Renal cortical epithelial cell (primary cell): ENCODE data around the gene RDH8. TPM values are rescaled to one million over a fixed set of nuclear protein-coding genes. Genes with fewer than 3 reads are reported as not detected.

Experiments
- DNase-seq: peaks from one replicate; pipeline ENCODE4 v3.0.0-alpha.2; 2011; ENCODE audit warnings: low read depth
- total RNA-seq: library from RNA; depleted of rRNA; stranded (reverse); fragments of >200 nt; gene quantifications from 2 replicates; pipeline ENCODE4 v1.2.3, GENCODE V29; 2014

The RDH8 gene
- not detected in 2 replicates for total RNA-seq

GRCh38 chr19:10013316-10013715 is at the start of gene RDH8:
Gene RDH8 (plus strand): TSS chr19:10013483. CDS start chr19:10013498, 15 bp downstream.
- DNase-seq = no peak

DNA sequence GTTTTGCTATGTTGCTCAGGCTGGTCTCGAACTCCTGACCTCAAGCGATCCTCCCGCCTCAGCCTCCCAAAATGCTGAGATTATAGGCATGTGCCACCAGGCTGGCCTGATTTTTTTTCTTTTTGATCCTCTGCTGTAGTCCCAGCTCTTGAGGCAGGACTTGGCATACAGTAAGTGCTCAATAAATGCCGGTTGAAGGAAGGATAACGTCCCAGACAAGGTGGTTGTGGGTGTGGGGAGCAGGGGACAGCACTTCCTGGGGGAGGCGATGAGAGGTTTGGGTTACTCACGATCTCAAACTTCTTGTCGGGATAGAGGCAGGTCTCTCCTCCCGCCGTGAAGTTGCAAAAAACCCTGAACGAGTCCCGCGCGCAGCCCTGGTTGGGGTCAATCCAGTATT is 47.3 kb upstream of the RDH8 start:
- no peak for DNase-seq

- no peak for DNase-seq
Measured at GRCh38 chr19:9966448-9966847, 46.8 kb upstream of the RDH8 start.

DNA sequence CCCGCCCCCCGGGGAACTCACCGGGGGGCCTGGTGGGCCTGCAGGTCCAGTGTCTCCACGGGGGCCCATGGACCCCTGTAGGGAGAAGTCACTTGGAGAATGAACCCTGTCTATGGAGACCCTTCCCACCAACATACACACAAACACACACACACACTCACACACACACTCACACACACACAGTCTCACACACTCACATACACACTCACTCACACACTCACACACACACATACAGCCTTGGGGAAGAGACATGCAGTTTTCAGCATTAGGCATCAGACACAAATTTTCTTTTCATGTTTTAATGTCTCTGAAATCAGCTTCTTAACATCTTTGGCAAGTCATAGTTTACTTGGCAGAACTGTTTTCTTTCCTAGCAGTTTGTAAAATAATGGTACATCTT is 46.0 kb upstream of the RDH8 start:
- no peak for DNase-seq

DNA sequence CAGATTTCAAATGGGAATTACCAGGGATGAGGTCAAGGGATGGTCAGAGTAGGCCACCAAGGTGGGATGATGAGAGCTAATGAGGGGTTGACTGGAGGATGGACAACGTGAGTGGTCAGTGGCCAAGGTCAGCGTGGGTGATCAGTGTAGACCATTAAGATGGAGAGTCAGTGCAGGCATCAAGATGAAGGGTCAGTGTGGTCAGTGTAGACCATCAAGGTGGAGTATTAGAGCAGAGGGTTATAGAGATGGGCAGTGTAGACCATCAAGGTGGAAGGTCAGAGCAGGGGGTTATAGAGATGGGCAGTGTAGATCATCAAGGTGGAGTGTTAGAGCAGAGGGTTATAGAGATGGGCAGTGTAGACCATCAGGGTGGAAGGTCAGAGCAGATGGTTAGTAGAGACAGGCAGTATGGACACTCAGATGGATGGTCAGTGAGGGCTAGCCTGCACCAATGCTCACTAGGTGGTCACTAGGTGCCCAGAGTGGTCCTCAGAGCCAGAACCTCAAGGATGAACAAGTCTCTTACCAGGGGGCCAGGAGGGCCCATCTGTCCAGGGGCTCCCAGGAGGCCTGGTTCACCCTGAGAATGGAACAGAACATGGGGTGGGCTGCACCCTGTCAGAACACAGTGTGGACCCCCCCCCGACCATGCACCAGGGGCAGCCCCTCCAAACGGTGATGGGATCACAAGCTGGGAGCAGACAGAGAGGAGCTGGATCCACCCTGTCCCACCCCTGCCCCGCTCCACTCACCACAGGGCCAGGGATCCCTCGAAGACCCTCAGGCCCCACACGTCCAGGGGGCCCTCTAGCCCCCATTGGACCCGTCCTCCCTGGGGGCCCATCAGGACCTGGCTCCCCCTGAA is 44.2 kb upstream of the RDH8 start:
- no peak for DNase-seq

DNA sequence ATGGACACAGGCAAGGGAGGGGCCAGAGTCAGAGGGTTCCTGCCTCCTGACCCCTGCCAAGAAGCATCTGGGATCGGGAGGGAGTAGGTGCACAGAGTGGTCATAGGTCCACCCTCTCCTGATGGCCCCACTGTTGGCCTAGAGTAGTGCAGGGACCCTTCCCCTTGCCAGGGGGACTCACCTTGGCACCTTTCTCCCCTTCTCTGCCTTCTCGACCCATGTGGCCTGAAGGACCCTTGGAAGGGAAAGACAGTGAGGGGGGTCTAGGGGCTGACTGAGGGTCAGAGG is 43.7 kb upstream of the RDH8 start:
- no peak for DNase-seq

- DNase-seq = no peak
Measured at GRCh38 chr19:9970481-9970880, 42.8 kb upstream of the RDH8 start.

DNA sequence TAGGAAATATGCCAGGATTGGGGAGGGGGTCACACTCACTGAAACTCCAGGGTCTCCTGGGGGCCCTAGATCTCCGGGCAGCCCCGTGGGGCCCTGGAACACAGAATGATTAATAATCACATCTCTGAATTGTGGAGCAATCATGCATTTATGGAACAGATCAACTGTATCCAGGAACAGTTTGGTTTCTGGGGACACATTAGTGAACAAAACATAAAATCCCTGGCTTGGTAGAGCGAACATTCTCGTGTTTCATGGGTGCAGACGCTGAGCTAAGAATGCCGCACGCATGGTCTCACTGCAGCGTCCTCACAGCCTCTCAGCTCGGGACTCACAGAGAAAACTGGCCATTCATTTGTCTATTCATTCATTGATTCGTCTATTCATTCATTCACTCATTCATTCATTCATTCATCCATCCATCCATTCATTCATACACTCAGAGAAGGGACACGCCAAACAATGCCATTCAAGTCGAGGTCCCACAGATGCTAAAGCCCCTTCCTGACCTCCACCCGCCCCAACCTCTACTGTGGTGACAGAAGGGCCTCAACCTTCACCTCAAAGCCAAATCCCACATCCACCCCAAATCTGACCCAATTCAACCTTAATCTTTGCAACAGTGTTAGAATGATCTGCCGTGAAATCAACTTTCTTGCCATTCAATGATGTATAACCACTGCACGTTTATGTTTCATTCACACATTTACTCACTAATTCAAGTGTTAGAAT is 42.0 kb upstream of the RDH8 start:
- DNase-seq = no peak

DNA sequence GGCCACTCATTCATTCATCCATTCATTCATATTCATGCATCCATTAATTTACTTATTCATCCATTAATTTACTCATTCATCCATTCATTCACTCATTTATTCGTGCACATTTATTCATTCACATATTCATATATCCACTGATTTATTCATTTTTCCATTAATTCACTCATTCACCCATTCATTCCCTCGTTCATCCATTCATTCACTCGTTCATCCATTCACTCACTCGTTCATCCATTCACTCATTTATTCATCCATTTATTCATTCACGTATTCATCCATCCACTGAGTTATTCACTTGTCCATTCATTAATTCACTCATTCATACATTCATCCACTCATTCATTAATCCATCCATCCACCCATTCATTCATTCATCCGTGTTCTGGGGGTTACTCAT is 41.2 kb upstream of the RDH8 start:
- no peak for DNase-seq

DNA sequence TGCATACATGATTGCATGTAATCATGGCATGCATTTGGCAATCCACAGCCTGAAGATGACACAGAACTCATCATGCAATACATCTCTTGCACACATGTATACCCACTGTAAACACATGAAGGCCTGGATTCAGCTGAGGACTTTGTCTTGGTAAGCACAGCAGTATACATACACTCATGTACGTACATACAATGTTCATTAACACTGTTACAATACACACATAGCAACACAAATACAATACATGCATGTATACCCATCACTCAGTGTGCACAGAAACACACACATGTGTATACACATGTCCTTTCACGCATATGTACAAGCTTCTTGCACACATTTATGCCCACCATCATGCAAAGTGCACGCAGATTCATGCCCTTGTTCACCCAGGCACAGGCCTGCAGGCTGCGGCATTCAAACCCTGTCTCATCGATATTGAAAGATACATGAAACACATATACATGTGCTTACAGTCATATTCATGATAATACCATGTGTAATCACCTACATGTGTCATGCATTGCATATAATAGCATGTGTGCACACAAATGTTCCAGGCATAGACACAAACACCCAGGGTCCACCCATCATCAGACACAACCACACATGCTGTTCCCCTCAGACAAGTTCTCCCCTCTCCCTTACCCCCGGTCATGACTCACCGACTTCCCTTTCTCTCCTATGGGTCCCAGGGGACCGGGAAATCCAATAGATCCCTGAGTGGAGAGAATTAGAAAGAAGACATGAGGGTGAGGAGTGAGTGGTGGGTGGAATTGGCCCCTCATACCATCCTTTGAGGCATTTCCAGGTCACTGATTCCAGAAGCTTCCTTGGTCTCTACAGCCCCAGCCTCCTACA is 31.6 kb upstream of the RDH8 start:
- DNase-seq = no peak

DNA sequence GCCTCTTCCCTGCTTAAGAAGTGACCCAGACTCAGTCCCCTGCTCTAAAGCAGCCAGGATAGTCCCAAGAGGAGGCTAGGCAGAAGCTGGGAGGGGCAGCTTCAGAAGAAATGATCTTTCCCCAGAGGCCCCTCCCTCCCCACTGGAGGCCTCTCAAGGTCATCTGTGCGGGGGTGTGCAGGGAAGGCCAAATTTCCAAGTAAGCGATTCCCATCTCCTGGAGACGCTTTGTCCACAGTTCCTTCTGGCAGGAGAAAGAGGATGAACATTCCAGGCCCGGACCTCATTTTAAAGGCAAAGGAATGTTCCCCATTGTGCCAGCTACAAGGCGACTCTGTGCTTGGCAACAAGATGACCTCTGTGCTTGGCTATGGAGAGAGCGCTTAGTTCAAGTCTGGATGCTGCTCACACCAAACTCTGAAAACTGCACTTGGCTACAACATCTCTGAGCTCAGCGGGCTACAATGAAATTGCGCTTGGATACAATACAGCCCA is 26.4 kb upstream of the RDH8 start:
- DNase-seq = no peak

- no peak for DNase-seq
Measured at GRCh38 chr19:9989504-9989903, 23.8 kb upstream of the RDH8 start.

- DNase-seq = no peak
Measured at GRCh38 chr19:9991425-9992191, 21.7 kb upstream of the RDH8 start.

- DNase-seq = no peak
Measured at GRCh38 chr19:9995084-9995483, 18.2 kb upstream of the RDH8 start.

DNA sequence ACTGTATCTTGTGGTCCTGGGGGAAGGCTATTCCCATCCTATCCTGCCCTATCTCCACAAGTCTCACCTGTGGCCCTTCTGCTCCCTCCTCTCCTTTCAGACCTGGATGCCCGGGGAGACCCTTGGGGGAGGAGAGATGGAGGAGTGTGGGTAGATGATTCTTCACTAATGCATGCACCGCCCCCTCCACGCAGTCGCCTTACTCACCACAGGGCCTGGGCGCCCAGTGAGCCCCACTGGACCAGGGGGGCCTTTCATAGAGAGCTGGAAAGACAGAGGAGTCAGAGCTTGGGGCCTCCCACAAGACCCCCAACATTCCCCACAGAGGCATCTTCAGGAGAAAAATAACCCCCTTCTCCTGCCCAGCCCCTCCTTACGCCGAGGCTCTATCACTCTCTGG is 17.3 kb upstream of the RDH8 start:
- no peak for DNase-seq

DNA sequence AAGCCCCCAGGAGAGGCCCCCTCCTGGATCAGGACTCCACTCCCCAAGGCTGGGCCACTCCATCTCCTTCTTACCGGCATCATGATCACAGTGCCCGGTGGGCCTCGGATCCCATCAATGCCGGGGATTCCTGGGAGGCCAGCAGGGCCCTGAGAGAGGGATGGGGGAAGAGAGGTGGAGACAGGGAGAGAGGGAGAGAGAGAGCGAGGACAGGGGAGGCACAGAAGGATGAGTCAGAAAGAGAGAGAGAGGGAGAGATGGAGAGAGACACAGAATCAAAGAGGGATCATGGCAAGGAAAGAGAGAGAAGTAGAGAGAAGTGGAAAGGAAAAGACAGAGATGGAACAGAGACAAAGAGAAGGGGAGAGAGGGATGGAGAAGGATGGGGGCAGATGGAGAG is 16.7 kb upstream of the RDH8 start:
- no peak for DNase-seq

DNA sequence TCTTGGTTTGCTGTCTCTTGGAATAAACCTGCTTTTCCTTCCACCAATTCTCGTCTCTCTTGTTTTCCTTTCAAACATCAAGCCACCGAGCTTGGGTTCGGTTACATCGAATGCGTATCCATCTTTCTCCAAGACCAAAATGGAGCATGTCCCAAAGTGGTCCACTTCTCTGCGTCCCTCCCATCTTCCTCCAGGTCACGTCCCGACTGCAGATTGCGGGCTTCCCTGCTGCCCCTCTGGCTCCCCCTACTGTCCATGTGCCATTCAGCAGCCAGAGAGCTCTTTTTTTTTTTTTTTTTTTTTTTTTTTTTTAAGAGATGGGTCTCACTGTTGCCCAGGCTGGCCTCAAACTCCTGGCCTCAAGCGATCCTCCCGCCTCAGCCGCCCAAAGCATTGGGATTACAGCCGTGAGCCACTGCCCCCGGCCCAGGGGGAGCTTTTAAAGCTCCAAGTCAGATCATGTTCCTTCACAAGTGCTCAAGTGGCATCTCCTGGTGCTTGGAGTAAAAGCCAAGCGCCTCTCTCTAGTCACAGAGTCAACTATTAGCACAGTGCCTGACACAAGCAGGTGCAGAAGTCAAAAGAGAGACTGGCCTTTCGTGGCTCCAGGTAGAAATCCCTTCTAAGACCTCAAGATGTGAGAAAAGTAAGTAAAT is 13.0 kb upstream of the RDH8 start:
- peak; percentile 19 for DNase-seq

GRCh38 chr19:10001899-10002298 is 11.4 kb upstream of the RDH8 start:
- DNase-seq = no peak

DNA sequence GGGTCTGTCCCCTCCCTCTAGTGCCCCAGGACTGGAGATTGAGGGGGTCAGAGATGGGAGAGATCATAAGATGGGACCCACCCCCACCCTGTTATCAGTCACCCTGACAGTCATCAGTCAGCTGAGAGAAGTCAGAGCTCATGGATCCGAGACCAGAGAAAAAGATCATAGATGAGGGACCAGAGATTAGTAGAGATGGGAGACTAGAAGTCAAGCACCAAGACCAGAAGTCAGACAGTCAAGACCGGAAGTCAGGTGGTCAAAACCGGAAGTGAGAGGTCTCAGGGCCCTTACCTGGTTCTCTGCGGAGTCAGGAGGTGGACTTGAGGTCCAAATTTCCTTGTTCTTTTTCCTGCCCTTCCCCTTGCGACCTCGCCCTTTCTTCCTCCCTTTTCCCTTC is 10.0 kb upstream of the RDH8 start:
- DNase-seq = no peak

GRCh38 chr19:10004617-10005016 is 8.7 kb upstream of the RDH8 start:
- DNase-seq = no peak
